OCI-LY7 (cell line): ENCODE measurements around the gene IDI1.

Experiments
- CTCF ChIP-seq: fragments of 200-600 bp; sonication (generic); conservative IDR thresholded peaks from 2 replicates; pipeline ENCODE4 v1.5.1; 2014; ENCODE audit warnings: mild to moderate bottlenecking, antibody characterized with exemption, low read length, moderate library complexity, mixed read lengths
- EZH2phosphoT487 ChIP-seq: fragments of 200-600 bp; sonication (generic); IDR thresholded peaks from 2 replicates; pipeline ENCODE4 v1.6.1; 2018; ENCODE audit warnings: low read depth, borderline replicate concordance, mild to moderate bottlenecking, mixed run types, antibody characterized with exemption, low read length, moderate library complexity, mixed read lengths

GRCh38 chr10:1061930-1062774, 13.2 kb upstream of the IDI1 start:
- TF ChIP-seq EZH2phosphoT487 (no peak), CTCF (no peak)
